Mucosa of stomach (tissue), 1 donor: ENCODE data around the gene TRIM49B.
"Not testable (repeated sequence)": the region's sequence is repeated elsewhere in the genome, so short reads cannot be mapped to it uniquely, and the experiment has no call there.

Experiments
- H3K27me3 ChIP-seq: one replicate; pipeline ENCODE4 v1.7.0; 2013; ENCODE audit warnings: mild to moderate bottlenecking, low read length; ENCODE audit not compliant: control insufficient read depth, insufficient read depth
- H3K36me3 ChIP-seq: one replicate; pipeline ENCODE4 v1.7.0; 2013; ENCODE audit warnings: low read length; ENCODE audit not compliant: control insufficient read depth, insufficient read depth
- H3K4me1 ChIP-seq: one replicate; pipeline ENCODE4 v1.7.0; 2013; ENCODE audit warnings: mild to moderate bottlenecking, low read length; ENCODE audit not compliant: control insufficient read depth, insufficient read depth
- H3K4me3 ChIP-seq: one replicate; pipeline ENCODE4 v1.7.0; 2013; ENCODE audit warnings: low read length
- H3K9ac ChIP-seq: one replicate; pipeline ENCODE4 v1.7.0; 2013; ENCODE audit warnings: mild to moderate bottlenecking, low read length, moderate library complexity
- H3K9me3 ChIP-seq: one replicate; pipeline ENCODE4 v1.7.0; 2013; ENCODE audit warnings: mild to moderate bottlenecking, low read length, moderate library complexity; ENCODE audit not compliant: control insufficient read depth
- donor health status: Pancreatic carcinoma.

Gene TRIM49B

DNA sequence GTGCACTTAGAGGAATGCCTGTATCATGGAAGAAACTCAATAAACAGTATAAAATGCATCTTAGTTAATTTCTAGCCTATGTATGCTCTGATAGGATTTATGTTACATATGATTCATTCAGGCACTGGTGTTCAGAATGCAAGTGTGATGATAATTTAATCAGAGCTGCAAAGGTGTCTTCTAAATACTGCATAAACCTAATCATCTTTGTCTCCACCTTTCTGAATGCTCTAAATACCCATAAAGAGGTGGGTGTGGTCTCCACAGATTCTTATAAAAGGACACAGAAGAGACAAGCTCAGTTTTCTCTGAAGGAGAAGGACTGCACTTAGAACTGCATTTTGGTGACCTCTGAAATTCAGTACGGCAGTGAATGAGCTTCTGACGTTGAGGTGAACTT is at the start of gene TRIM49B:
TSS of gene TRIM49B (plus strand) at position 301 of the 400 bp plus-strand sequence. CDS start 2,777 bp downstream, outside the sequence.
- not testable (repeated sequence) for H3K9ac ChIP-seq, H3K4me1 ChIP-seq, H3K36me3 ChIP-seq, H3K9me3 ChIP-seq, H3K27me3 ChIP-seq, H3K4me3 ChIP-seq

- H3K27me3 ChIP-seq, H3K4me3 ChIP-seq, H3K36me3 ChIP-seq, H3K9me3 ChIP-seq, H3K9ac ChIP-seq, H3K4me1 ChIP-seq: not testable (repeated sequence)
Observed at GRCh38 chr11:48983785-48984184, 44.8 kb upstream of the TRIM49B start, which contains the start of gene TRIM51G. Gene TRIM51G (minus strand): TSS chr11:48983885. CDS start chr11:48981695, 2,190 bp downstream.

GRCh38 chr11:49048229-49048628 is 19.6 kb downstream of the TRIM49B start:
- not testable (repeated sequence) for H3K36me3 ChIP-seq, H3K4me3 ChIP-seq, H3K27me3 ChIP-seq, H3K9ac ChIP-seq, H3K9me3 ChIP-seq, H3K4me1 ChIP-seq

- H3K9me3 ChIP-seq, H3K4me1 ChIP-seq, H3K9ac ChIP-seq, H3K36me3 ChIP-seq, H3K4me3 ChIP-seq, H3K27me3 ChIP-seq: not testable (repeated sequence)
Observed at GRCh38 chr11:49049821-49050220, 21.2 kb downstream of the TRIM49B start.

DNA sequence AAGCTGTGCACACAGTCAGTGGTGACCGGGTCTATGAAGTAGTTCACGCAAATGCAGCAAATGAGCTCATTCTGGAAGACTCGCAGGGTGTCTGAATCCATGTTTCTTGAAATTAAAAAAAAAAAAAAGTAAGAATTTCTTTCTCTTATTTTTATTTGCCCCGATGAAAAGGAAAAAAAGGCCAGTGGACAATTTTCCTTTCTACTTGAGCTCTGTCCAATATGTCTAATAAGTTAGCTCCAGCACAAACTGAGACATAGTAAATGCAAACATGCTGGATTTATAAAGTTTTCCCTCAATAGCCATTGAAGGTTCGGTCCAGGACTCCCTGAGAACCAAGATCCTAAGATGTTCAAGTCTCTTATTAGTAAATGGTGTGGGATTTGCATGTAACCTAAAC is 30.4 kb downstream of the TRIM49B start, which contains the start of gene TRIM64C:
TSS of gene TRIM64C (minus strand) at position 101 of the 400 bp plus-strand sequence. CDS start at position 101, 0 bp downstream.
- not testable (repeated sequence) for H3K9me3 ChIP-seq, H3K9ac ChIP-seq, H3K36me3 ChIP-seq, H3K4me1 ChIP-seq, H3K4me3 ChIP-seq, H3K27me3 ChIP-seq

GRCh38 chr11:49069897-49070296 is 41.3 kb downstream of the TRIM49B start:
- not testable (repeated sequence) for H3K9ac ChIP-seq, H3K4me1 ChIP-seq, H3K9me3 ChIP-seq, H3K27me3 ChIP-seq, H3K36me3 ChIP-seq, H3K4me3 ChIP-seq
